ENCODE results near the gene CLIP4. TPM values are rescaled to one million over a fixed set of nuclear protein-coding genes. Genes with fewer than 3 reads are reported as not detected.

Gene CLIP4
- polyA plus RNA-seq, 1 of the 3 experiments (the other 2 are of a cell fraction) = 12.7 TPM

GRCh38 chr2:29119211-29119610 is 4.0 kb downstream of the CLIP4 start:
- peaks cover 15 to 26% of the 10 kb centered on the region in 2 experiments; a peak in 3 of 4 replicates for H3K4me1 ChIP-seq (ENCODE audit: control insufficient read depth in 1 of 2, insufficient read depth in 2 of 2, low read depth in 1 of 2, low read length in 1 of 2)
- H3K9me2 ChIP-seq = no peaks in the 10 kb centered on the region
- ChIA-PET POLR2A (interaction anchor here (0.7 kb wide), 1 partner anchor 1010 kb away, joined by 3 read pairs; no protein-coding TSS in a partner anchor), CTCF (interaction anchor here (1.5 kb wide), 1 partner anchor 51 kb away, joined by 4 read pairs; no protein-coding TSS in a partner anchor)
- H2AFZ ChIP-seq (ENCODE audit: low read depth) = no peak overlapping the region
- peaks cover 47% of the 10 kb centered on the region for H3K79me2 ChIP-seq (ENCODE audit: insufficient read depth)
- no peaks in the 10 kb centered on the region for H3K27me3 ChIP-seq (ENCODE audit: insufficient read depth)
- no peak overlapping the region for H3K4me2 ChIP-seq
- H3K27ac ChIP-seq (ENCODE audit: low read depth in 2 of 2, low read length in 1 of 2) = no peak overlapping the region
- H3F3A ChIP-seq (replicated peaks; ENCODE audit: insufficient read depth) = peaks cover 29% of the 10 kb centered on the region
- 84% methylated on average over 4 of the region's 4 CpGs for WGBS (ENCODE audit: low lambda C conversion rate)
- TF ChIP-seq GATA2 (CRISPR knock-in tag; IDR thresholded peaks at IDR 0.05) (no peak), ELF1 (IDR thresholded peaks at IDR 0.05) (no peak), USF1 (IDR thresholded peaks at IDR 0.05; ENCODE audit: borderline replicate concordance, low read depth) (no peak), MEF2A (IDR thresholded peaks at IDR 0.05; ENCODE audit: borderline replicate concordance, low read depth) (no peak), EP300 (IDR thresholded peaks at IDR 0.05; ENCODE audit: borderline replicate concordance in 1 of 2, low read depth in 1 of 2, low read length in 1 of 2) (no peak), EZH2phosphoT487 (IDR thresholded peaks at IDR 0.05; ENCODE audit: borderline replicate concordance, low read depth) (no peak), USF2 (IDR thresholded peaks at IDR 0.05; ENCODE audit: borderline replicate concordance, low read depth, low read length) (no peak), JUND (IDR thresholded peaks at IDR 0.05) (no peak), PBX3 (IDR thresholded peaks at IDR 0.05) (no peak), RXRA (IDR thresholded peaks at IDR 0.05; ENCODE audit: borderline replicate concordance, low read depth) (no peak), REST (IDR thresholded peaks at IDR 0.05; ENCODE audit: low read depth, low read length) (no peak), CTCF (IDR thresholded peaks at IDR 0.05) (no peak), SIN3A (IDR thresholded peaks at IDR 0.05; ENCODE audit: borderline replicate concordance, low read depth, low read length) (no peak), RAD21 (IDR thresholded peaks at IDR 0.05; ENCODE audit: low read length) (no peak)
- no peak for DNase-seq
- H3K9me3 ChIP-seq = peaks cover 3% of the 10 kb centered on the region; the same call in 1 of the 2 replicates
- H3K9ac ChIP-seq = no peak overlapping the region
- no peaks in the 10 kb centered on the region for H4K20me1 ChIP-seq (ENCODE audit: insufficient read depth)
- H3K36me3 ChIP-seq (replicated peaks in 1 of 2; ENCODE audit: control insufficient read depth in 1 of 2, insufficient read depth in 2 of 2, low read length in 1 of 2) = peaks cover 26 to 27% of the 10 kb centered on the region in 2 experiments
- H3K4me3 ChIP-seq (ENCODE audit: low read depth in 2 of 2, low read length in 1 of 2) = no peak overlapping the region

Measured in SK-N-SH (cell line).